Fibroblast of lung (primary cell): ENCODE measurements around the gene RABGAP1L. TPM values are rescaled to one million over a fixed set of nuclear protein-coding genes. Genes with fewer than 3 reads are reported as not detected.

Source experiments
- DNase-seq, 2 donors: peaks; one replicate each; pipeline versions ENCODE4 v3.0.0 to v3.0.0-alpha.2; 2010; ENCODE audit warnings: low read depth in 2 of 2
- H2AFZ ChIP-seq: 2 replicates; pipeline ENCODE4 v1.5.1; 2012; ENCODE audit warnings: low read length, control low read depth, inconsistent platforms
- H3K27ac ChIP-seq: 2 replicates; pipeline ENCODE4 v1.5.1; 2011; ENCODE audit warnings: low read length, control low read depth; ENCODE audit not compliant: insufficient read depth
- H3K27me3 ChIP-seq: 2 replicates; pipeline ENCODE4 v1.5.1; 2011; ENCODE audit warnings: mild to moderate bottlenecking, low read length; ENCODE audit not compliant: control insufficient read depth, insufficient read depth
- H3K36me3 ChIP-seq: 2 replicates; pipeline ENCODE4 v1.5.1; 2011; ENCODE audit warnings: low read length; ENCODE audit not compliant: control insufficient read depth, insufficient read depth
- H3K4me1 ChIP-seq: 2 replicates; pipeline ENCODE4 v1.5.1; 2011; ENCODE audit warnings: low read length; ENCODE audit not compliant: control insufficient read depth, insufficient read depth; ENCODE audit errors: extremely low read depth
- H3K4me2 ChIP-seq: 2 replicates; pipeline ENCODE4 v1.5.1; 2011; ENCODE audit warnings: low read length, control low read depth; ENCODE audit not compliant: insufficient read depth; ENCODE audit errors: extremely low read depth
- H3K4me3 ChIP-seq, 4 experiments: fragments of 200-600 bp in 1 of 4; sonication (generic) in 1 of 4; replicated peaks in 1 of 4; 2 replicates each; pipeline ENCODE4 v1.5.1; 2011 to 2016; ENCODE audit warnings: low read length in 4 of 4, low read depth in 3 of 4, mild to moderate bottlenecking in 3 of 4, control low read depth in 2 of 4, inconsistent platforms in 1 of 4, mixed read lengths in 1 of 4; ENCODE audit not compliant: insufficient read depth in 1 of 4; ENCODE audit errors: control extremely low read depth in 1 of 4
- H3K79me2 ChIP-seq: 2 replicates; pipeline ENCODE4 v1.5.1; 2012; ENCODE audit warnings: mild to moderate bottlenecking, low read length, inconsistent platforms; ENCODE audit not compliant: control insufficient read depth, insufficient read depth
- H3K9ac ChIP-seq: 2 replicates; pipeline ENCODE4 v1.5.1; 2011; ENCODE audit warnings: mild to moderate bottlenecking, low read length, control low read depth; ENCODE audit not compliant: insufficient read depth
- H3K9me3 ChIP-seq: 2 replicates; pipeline ENCODE4 v1.5.1; 2012; ENCODE audit warnings: low read depth, low read length; ENCODE audit not compliant: control insufficient read depth, insufficient read depth
- H4K20me1 ChIP-seq: 2 replicates; pipeline ENCODE4 v1.5.1; 2011; ENCODE audit warnings: low read length; ENCODE audit not compliant: control insufficient read depth, insufficient read depth; ENCODE audit errors: extremely low read depth
- EZH2 ChIP-seq: IDR thresholded peaks from 2 replicates; pipeline ENCODE4 v1.5.1; 2012; ENCODE audit warnings: low read length, control low read depth, mild to moderate bottlenecking; ENCODE audit errors: missing control alignments
- polyA plus RNA-seq, 2 donors: library from polyadenylated mRNA; depleted of rRNA in 1 of 2; stranded (reverse) in 1 of 2; unstranded in 1 of 2; fragments of >200 nt; gene quantifications; 2 replicates each; pipeline ENCODE4 v1.2.1, GENCODE V29; 2011 to 2012; ENCODE audit warnings: missing spikeins in 1 of 2
- total RNA-seq: library from RNA; depleted of rRNA; stranded (reverse); fragments of >200 nt; gene quantifications from 2 replicates; pipeline ENCODE4 v1.2.1, GENCODE V29; 2014
- TF ChIP-seq, protein P1 (sequence below), 2 donors: IDR thresholded peaks in 1 of 2; conservative IDR thresholded peaks in 1 of 2; 1 replicate in 1 of 2; 2 replicates in 1 of 2; pipeline ENCODE4 v1.5.1; 2011 to 2012; ENCODE audit warnings: low read length in 2 of 2, control low read depth in 1 of 2, inconsistent platforms in 1 of 2, low read depth in 1 of 2, mild to moderate bottlenecking in 1 of 2

RABGAP1L gene
- total and polyA plus RNA-seq, 2 donors (not counting 1 experiment from before 2014, with no cell fraction given) = 33.8 to 36.5 TPM

DNA sequence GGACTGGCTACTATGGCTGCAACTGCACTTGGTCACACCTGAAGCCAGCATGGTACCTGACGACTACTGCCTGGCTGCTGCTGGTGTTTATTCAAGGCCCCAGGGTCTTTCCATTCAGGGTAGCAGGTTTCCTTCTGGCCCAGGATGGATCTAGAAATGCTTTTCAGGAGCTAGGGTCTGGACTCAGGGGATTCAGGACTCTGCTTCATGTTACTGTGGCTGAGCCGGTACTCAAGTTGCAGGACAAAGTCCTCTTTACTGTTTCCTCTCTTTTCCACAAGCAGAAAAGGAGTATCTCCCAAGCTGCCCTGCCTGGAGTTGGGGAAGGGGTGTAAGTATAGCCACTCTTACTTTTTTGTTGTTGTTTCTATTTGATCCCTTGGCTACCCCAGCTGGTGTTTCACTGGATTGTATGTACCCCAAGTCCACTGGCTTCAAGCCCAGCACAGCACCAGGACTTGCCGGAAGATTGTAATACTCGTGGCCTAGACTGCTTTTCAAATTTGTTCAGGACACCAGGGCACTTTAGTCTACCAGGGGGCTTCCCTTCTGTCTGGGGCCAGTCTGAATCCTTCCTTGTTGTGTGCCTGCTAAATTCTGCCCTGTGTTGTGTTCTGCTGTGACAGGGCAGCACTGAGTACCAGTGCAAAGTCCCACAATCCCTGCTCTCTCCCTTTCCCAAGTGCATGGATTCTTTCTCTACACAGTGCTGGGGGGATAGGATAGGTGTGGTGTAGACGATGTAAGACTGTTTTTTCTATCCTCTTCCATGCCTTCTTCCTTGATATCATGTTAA, 536.9 kb downstream of the RABGAP1L start:
- Histone ChIP-seq H3K9ac (no peak overlapping the region), H3K4me1 (no peaks in the 10 kb centered on the region), H3K4me3 (no peak overlapping the region), H3K27ac (no peak overlapping the region), H3K27me3 (no peaks in the 10 kb centered on the region), H2AFZ (no peak overlapping the region), H3K79me2 (no peaks in the 10 kb centered on the region), H4K20me1 (no peaks in the 10 kb centered on the region), H3K9me3 (no peaks in the 10 kb centered on the region), H3K4me2 (no peak overlapping the region), H3K36me3 (no peaks in the 10 kb centered on the region)
- no peak for DNase-seq
- TF ChIP-seq, protein P1, sequence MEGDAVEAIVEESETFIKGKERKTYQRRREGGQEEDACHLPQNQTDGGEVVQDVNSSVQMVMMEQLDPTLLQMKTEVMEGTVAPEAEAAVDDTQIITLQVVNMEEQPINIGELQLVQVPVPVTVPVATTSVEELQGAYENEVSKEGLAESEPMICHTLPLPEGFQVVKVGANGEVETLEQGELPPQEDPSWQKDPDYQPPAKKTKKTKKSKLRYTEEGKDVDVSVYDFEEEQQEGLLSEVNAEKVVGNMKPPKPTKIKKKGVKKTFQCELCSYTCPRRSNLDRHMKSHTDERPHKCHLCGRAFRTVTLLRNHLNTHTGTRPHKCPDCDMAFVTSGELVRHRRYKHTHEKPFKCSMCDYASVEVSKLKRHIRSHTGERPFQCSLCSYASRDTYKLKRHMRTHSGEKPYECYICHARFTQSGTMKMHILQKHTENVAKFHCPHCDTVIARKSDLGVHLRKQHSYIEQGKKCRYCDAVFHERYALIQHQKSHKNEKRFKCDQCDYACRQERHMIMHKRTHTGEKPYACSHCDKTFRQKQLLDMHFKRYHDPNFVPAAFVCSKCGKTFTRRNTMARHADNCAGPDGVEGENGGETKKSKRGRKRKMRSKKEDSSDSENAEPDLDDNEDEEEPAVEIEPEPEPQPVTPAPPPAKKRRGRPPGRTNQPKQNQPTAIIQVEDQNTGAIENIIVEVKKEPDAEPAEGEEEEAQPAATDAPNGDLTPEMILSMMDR (conservative IDR thresholded peaks at IDR 0.05 in 1 of 2, IDR thresholded peaks at IDR 0.05 in 1 of 2; ENCODE audit: low read depth in 1 of 2, low read length in 2 of 2) = no peak
- TF ChIP-seq EZH2 = no peak

DNA sequence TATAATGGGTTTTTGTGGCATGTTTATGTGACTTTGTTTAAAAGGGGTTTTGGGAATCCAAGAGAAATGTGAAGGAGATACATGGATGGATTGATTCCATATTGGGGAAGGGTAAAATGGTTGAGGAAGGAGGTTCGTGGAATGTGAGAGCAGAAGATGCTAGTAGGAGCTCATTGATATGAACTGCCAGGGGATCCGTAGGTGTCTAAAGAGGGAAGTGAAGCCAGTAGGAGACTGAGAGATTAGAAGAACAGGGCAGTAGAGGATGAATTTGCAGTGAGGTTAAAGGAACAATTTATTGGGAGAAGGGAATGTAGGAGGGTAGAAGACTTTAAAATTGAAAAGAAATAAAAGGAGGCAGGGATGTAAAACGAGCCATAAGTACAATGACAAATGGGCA, 541.0 kb downstream of the RABGAP1L start:
- TF ChIP-seq, protein P1 (conservative IDR thresholded peaks at IDR 0.05 in 1 of 2, IDR thresholded peaks at IDR 0.05 in 1 of 2; ENCODE audit: low read depth in 1 of 2, low read length in 2 of 2) = no peak
- no peak for TF ChIP-seq EZH2
- no peak for DNase-seq
- no peak overlapping the region for H3K4me2 ChIP-seq

DNA sequence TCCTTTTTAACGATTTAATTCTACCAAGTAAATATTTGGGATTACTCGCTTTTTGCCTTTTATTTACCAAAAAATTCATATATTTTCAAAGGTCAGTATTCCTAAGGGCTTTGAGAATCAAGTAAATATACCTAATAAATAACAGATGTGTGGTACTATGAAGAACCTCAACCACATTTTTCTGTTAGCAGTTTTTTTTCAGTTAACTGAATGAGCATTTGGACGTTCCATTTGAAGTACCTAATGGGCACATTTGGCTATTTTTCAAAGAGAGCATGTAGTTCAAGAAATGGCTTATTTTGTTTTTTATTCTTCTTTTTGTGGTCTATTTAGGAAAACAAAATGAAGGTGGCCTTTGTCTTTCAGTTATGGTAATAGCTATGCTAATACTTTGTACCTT, 541.5 kb downstream of the RABGAP1L start:
- no peak for DNase-seq
- no peaks in the 10 kb centered on the region for H4K20me1 ChIP-seq
- no peaks in the 10 kb centered on the region for H3K79me2 ChIP-seq
- no peak overlapping the region for H3K4me2 ChIP-seq
- no peaks in the 10 kb centered on the region for H3K36me3 ChIP-seq
- no peaks in the 10 kb centered on the region for H3K9me3 ChIP-seq
- H2AFZ ChIP-seq = no peak overlapping the region
- no peak overlapping the region for H3K4me3 ChIP-seq
- no peaks in the 10 kb centered on the region for H3K4me1 ChIP-seq
- H3K9ac ChIP-seq = no peak overlapping the region
- H3K27me3 ChIP-seq = no peaks in the 10 kb centered on the region
- no peak overlapping the region for H3K27ac ChIP-seq
- TF ChIP-seq EZH2 = no peak
- TF ChIP-seq, protein P1 (conservative IDR thresholded peaks at IDR 0.05 in 1 of 2, IDR thresholded peaks at IDR 0.05 in 1 of 2; ENCODE audit: low read depth in 1 of 2, low read length in 2 of 2) = no peak

More for the DNA sequence above, 541.0 kb downstream of the RABGAP1L start:
- no peaks in the 10 kb centered on the region for H3K9me3 ChIP-seq
- H3K4me3 ChIP-seq = no peak overlapping the region
- no peak overlapping the region for H2AFZ ChIP-seq
- H3K27ac ChIP-seq = no peak overlapping the region
- no peaks in the 10 kb centered on the region for H4K20me1 ChIP-seq
- no peaks in the 10 kb centered on the region for H3K4me1 ChIP-seq
- no peaks in the 10 kb centered on the region for H3K79me2 ChIP-seq
- H3K36me3 ChIP-seq = no peaks in the 10 kb centered on the region
- no peak overlapping the region for H3K9ac ChIP-seq
- H3K27me3 ChIP-seq = no peaks in the 10 kb centered on the region
